HG03135 (cell line): ENCODE data around the gene PINLYP.

Experiments used
- ATAC-seq: cut with Tn5 transposase; IDR thresholded peaks from one replicate; pipeline ENCODE4 v1.9.1; 2021; ENCODE audit warnings: mild to moderate bottlenecking, moderate library complexity; ENCODE audit not compliant: unreplicated experiment

PINLYP gene

GRCh38 chr19:43626838-43627237 lies 51.2 kb downstream of the PINLYP start:
- ATAC-seq, result no peak

GRCh38 chr19:43628646-43629326 lies 53.2 kb downstream of the PINLYP start:
- ATAC-seq, result no peak

- ATAC-seq, result no peak
Measured at GRCh38 chr19:43631491-43631890, 55.9 kb downstream of the PINLYP start.
